H1 (cell line): ENCODE data around the gene C15orf39. TPM values are rescaled to one million over a fixed set of nuclear protein-coding genes. Genes with fewer than 3 reads are reported as not detected.

Experiments
- CBX5 ChIP-seq: fragments of 300-800, 300-1000 bp; sonication (generic); IDR thresholded peaks from 2 replicates; pipeline ENCODE4 v1.7.1; 2016; ENCODE audit warnings: antibody characterized with exemption, low read length, low read depth
- CHD1 ChIP-seq: IDR thresholded peaks from 2 replicates; pipeline ENCODE4 v1.6.1; 2012; ENCODE audit warnings: low read depth, low read length, improper control_type of control experiment
- CHD7 ChIP-seq: fragments of 300-600 bp; sonication (generic); IDR thresholded peaks from 2 replicates; pipeline ENCODE4 v1.7.1; 2012; ENCODE audit warnings: low read length, moderate library complexity, mild to moderate bottlenecking, inconsistent platforms; ENCODE audit not compliant: insufficient replicate concordance
- MAFK ChIP-seq: IDR thresholded peaks from 2 replicates; pipeline ENCODE4 v1.6.1; 2012; ENCODE audit warnings: low read depth, mild to moderate bottlenecking, improper control_type of control experiment, low read length
- MAX ChIP-seq: IDR thresholded peaks from 2 replicates; pipeline ENCODE4 v1.6.1; 2012; ENCODE audit warnings: inconsistent platforms
- POU5F1 ChIP-seq: IDR thresholded peaks from 2 replicates; pipeline ENCODE4 v1.6.1; 2011; ENCODE audit warnings: low read depth, mild to moderate bottlenecking, low read length, moderate library complexity
- SIRT6 ChIP-seq: IDR thresholded peaks from one replicate; pipeline ENCODE4 v1.7.1; 2012; ENCODE audit warnings: low read length, inconsistent platforms
- SP4 ChIP-seq: IDR thresholded peaks from 2 replicates; pipeline ENCODE4 v1.6.1; 2012; ENCODE audit warnings: low read length, inconsistent platforms
- SRF ChIP-seq: IDR thresholded peaks from 2 replicates; pipeline ENCODE4 v1.6.1; 2011; ENCODE audit warnings: mild to moderate bottlenecking, low read depth, low read length, moderate library complexity
- TAF1 ChIP-seq: IDR thresholded peaks from 2 replicates; pipeline ENCODE4 v1.6.1; 2011; ENCODE audit warnings: mild to moderate bottlenecking, low read depth, low read length
- TCF12 ChIP-seq: IDR thresholded peaks from 2 replicates; pipeline ENCODE4 v1.6.1; 2011; ENCODE audit warnings: low read depth, mild to moderate bottlenecking, low read length
- polyA plus RNA-seq, 7 experiments: library from polyadenylated mRNA; depleted of rRNA in 3 of 7; stranded (reverse) in 5 of 7; unstranded in 2 of 7; fragments of >200 nt in 5 of 7; fragments of 200-250 nt in 2 of 7; gene quantifications; 1 replicate in 5 of 7; 2 replicates in 1 of 7; 4 replicates in 1 of 7; pipeline versions ENCODE4 v1.2.1 to v1.2.3, GENCODE V29; 2011 to 2013; ENCODE audit warnings: missing spikeins in 2 of 7, mixed read lengths in 2 of 7
- total RNA-seq: library from RNA; stranded (reverse); fragmentation: NEBNext Ultra II Directional; extraction: Animal tissue kit (Norgen Biotek cat#: 25700); gene quantifications from 2 replicates; pipeline ENCODE4 v1.2.1, GENCODE V29; 2021

C15orf39 gene
- total and polyA plus RNA-seq, 2 of the 8 experiments (the other 6 are each of a cell fraction or from before 2014, with no cell fraction given) = 13.8 to 38.5 TPM

GRCh38 chr15:75167588-75168350 is 33.9 kb upstream of the C15orf39 start (continued):
- TF ChIP-seq CHD7 (no peak), MAX (no peak), SP4 (no peak), SIRT6 (no peak), CHD1 (no peak), CBX5 (no peak), MAFK (no peak), TCF12 (no peak), POU5F1 (no peak), SRF (no peak), TAF1 (no peak)
